GM18870 (cell line): ENCODE results near the gene SPOCK2.
"Not testable (repeated sequence)": the region's sequence is repeated elsewhere in the genome, so short reads cannot be mapped to it uniquely, and the experiment has no call there.

ENCODE experiments used
- ATAC-seq: cut with Tn5 transposase; IDR thresholded peaks from one replicate; pipeline ENCODE4 v1.9.1; 2021; ENCODE audit warnings: moderate library complexity; ENCODE audit not compliant: unreplicated experiment

SPOCK2 gene

DNA sequence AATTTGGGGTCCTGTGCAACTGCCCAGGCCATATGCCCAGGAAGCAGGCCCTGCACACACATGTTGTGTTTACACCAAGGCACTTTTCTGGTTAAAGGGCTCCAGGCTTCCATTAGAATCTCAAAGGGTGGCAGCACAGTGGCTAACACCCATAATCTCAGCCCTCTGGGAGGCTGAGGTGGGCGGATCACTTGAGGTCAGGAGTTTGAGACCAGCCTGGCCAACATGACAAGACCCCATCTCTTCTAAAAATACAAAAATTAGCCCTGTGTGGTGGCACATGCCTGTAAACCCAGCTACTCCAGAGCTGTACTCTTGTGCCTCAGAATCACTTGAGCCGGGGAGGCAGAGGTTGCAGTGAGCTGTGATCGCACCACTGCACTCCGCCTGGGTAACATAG is 53.6 kb downstream of the SPOCK2 start:
- ATAC-seq: no peak

DNA sequence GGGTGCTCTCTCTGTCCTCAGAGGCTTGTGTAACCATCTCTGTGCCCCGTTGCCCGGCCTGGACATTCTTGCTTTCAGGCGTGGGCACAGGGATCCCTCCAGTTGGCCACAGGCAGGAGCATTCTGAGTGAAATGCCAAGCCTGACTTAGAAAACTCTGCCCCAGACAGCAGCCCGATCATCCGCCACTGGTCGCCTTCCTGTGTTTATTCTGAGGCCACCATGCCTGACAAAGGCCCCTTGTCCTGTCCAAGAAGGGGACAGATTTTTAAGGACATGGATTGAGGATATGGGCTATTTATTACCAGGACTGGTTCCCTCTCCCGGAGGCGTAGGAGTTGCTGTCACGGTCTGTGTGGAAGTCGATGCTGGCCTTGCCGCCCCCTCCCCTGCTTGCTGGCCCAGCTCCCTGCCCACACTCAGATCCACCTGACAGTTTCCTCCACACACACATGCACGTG is 54.3 kb downstream of the SPOCK2 start:
- no peak for ATAC-seq

DNA sequence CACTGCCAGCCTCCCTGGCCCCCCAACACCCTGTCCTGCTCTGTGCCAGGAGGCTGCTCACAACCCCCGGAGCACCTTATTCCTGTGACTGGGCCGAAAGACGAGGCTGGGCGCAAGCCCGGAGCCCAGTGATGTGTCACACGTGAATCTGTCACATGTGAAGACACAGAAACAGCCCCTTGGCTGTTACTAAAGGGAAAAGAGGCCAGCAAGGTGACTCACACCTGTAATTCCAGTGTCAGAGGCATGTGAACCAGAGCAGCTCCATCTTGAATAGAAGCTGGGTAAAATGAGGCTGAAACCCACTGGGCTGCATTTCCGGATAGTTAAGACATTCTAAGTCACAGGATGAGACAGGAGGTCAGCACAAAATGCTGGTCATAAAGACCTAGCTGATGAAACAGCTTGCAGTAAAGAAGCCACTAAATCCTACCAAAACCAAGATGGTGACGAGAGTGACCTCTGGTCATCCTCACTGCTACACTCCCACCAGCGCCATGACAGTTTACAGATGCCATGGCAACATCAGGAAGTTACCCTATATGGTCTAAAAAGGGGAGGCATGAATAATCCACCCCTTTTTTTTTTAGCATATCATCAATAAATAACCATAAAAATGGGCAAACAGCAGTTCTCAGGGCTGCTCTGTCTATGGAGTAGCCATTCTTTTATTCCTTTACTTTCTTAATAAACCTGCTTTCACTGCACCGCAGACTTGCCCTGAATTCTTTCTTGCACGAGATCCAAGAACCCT is 55.8 kb downstream of the SPOCK2 start:
- not testable (repeated sequence) for ATAC-seq

DNA sequence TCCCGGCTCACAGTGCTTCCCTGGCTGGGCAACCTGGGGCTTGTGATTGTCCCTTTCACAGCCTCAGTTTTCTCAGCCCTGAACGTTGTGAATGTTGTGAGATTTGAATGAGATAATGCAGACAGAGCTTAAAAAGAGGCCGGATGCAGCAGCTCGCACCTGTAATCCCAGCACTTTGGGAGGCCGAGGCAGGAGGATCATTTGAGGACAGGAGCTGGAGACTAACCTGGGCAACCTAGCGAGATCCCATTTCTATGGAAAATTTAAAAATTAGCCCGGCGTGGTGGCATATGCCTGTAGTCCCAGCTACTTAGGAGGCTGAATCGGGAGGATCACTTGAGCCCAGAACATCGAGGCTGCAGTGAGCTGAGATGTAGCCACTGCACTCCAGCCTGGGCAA is 56.6 kb downstream of the SPOCK2 start:
- no peak for ATAC-seq

DNA sequence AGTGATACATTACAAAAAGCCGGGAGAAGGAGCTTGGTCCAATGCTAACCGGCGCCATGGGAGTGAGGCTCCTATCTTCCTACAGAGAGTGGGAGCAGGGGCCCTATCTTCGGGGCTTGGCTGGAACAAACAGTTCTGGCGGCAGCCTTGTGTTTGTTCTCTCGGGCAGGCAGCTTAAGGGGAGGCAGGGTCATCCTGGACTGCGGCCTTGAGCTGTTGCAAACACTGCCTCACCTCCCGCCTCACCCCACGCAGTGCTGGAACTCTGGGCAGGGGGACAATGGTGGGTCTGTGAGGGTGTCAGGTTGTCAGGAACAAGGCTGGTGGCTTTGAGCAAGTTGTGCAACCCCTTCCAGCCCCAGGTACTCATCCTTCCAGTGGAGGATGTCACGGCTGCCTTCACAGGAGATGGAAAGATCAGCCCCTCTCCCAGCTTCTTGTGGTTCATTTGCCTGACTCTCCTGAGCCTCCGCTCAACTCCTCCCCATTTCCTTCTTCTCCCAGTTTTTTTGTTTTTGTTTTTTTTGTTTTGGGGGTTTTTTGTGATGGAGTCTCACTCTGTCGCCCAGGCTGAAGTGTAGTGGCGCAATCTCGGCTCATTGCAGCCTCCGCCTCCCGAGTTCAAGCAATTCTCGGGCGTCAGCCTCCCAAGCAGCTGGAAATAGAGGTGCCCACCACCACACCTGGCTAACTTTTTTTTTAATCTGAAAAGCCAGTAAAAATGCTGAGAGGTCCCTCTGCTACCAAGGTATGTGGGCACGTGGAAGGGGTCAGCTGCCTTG is 57.4 kb downstream of the SPOCK2 start:
- ATAC-seq: no peak

DNA sequence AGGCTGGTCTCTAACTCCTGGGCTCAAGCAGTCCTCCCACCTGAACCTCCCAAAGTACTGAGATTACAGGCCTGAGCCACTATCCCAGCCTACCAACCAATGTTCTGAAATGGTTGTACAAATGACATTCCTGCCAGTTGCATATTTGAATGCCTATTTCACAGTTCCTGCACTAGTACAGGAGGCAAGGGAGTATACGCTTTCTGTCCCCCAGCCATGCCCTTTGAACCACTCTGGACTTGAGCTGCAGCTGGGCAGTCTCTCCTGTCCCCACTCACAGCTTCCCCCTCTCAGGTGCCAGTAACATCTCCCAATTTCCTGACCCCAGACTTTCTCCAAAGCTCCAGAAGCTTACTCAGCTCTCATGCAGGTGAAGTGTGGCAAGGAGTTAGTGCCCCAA is 58.9 kb downstream of the SPOCK2 start:
- ATAC-seq: no peak

DNA sequence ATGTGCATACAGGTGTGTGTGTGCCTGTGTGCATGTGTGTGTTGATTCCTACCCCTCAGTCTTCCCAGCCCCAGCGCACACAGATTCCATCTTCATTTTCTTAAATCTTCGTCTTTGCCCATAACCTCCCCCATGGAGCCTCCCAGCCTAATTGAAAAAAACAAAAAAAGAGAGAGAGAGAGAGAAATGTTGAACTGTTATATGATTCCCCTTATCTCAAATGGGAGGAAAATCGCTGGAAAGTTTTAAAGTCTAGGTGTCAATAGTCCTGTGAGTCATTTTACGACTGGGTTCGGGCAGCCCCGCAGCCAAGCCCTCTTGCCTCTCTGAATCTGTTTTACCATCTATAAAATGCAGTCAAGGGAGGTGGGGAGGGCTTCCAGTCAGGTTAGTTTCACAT is 60.9 kb downstream of the SPOCK2 start:
- no peak for ATAC-seq

DNA sequence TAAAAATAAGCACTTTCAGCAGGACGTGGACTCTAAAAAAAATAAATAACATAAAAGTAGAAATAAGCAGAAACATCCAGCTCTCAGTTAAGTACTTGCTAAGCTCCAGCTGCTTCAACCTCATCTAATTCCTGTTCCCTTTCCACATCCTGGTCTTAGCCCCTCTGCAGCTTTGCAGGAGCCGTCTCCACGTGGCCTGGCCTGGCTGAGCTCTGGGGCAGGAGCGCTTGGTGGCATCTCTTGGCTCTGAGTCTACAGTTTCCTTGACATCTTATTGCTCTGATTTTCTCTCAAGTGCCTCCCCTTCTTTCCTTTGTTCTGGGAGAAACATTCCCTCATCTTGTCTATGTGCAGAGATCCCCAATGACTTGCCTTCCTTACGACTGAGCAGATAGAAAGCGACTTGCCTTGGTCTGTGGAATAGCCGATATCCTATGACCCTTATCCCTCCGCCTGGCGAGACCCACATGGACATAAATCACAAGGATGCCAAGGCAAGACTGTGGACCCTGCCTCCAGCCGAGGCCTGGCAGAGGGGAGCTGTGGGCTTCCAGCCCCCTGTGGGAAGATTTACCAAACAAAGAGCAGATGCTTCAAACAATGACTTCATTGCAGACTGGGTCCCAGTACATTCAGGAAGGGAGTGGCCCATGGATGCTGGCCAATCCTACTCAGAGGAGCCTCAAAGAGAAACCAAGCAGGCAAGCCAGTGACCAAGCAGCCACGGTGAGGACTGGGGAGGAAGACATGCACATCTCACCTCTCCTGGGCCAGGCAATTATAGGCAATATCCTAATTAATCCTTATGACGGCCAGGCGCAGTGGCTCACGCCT is 61.9 kb downstream of the SPOCK2 start:
- no peak for ATAC-seq

DNA sequence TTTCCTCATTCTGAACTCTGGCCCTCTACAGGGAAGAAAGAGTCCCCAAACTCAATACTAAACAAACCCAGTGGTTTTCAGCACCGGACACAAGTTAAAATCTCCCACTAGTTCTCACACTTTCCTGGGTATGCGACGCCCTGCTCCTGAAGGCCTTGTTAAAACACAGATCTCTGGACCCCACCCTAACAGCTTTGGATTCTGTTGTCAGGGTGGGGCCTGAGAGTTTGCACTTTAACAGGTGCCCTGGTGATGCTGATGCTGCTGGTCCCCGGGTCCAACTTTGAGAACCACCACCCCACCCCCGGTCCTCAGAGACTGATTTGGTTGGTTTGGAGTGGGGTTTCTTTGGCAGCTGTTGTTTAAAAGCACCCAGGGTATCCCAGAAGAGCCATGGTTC is 62.5 kb downstream of the SPOCK2 start:
- no peak for ATAC-seq

DNA sequence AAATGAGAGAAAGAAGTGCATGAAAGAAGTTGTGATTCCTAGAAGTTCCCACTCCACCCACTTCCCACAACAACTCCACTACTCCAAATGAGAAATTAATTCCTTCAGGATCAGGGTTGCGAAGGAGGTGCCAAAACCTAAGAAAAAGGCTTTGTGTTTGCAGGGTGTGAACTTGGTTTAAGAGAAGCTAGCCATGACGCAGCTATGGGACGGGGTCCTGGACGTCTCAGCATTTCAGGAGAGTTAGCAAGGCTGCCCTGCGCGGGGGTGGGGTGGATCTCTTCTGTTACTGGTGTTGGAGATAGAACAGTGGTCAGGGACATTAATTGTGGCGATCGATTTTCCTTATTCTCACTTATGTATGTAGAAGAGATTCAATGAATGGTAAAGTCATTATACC is 63.0 kb downstream of the SPOCK2 start:
- no peak for ATAC-seq

DNA sequence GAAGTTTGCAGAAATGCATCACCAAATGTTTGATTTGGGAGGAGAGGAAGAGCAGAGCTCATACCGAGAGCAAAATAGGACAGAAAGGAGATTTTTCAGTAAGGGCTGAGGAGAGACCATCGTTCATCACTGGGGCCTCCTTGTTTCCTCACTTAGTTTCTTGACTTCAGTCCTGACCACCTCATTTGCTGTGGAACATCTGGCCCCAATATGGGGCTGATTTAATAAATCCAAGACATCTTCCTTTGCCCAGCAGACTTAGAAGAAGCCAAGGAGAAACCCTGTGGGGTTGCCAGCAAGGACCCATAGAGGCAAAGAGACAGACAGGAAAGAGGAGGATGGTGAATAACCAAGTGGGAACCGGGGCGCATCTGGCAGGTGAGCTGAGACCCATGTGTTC is 63.8 kb downstream of the SPOCK2 start:
- no peak for ATAC-seq

DNA sequence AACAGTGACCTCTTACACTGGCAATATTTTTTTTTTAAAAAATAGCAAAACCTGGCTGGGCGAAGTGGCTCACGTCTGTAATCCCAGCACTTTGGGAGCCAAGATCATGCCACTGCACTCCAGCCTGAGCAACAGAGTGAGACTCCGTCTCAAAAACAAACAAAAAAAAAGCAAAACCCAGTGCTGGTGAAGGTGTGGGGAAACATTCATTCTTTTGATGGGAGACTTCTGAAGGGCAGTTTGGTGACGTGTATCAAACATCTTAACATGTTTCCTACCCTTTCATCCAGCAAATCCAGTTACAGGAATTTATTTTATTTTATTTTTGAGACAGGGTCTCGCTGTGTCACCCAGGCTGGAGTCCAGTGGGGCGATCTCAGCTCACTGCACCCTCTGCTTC is 66.1 kb downstream of the SPOCK2 start:
- ATAC-seq: no peak

DNA sequence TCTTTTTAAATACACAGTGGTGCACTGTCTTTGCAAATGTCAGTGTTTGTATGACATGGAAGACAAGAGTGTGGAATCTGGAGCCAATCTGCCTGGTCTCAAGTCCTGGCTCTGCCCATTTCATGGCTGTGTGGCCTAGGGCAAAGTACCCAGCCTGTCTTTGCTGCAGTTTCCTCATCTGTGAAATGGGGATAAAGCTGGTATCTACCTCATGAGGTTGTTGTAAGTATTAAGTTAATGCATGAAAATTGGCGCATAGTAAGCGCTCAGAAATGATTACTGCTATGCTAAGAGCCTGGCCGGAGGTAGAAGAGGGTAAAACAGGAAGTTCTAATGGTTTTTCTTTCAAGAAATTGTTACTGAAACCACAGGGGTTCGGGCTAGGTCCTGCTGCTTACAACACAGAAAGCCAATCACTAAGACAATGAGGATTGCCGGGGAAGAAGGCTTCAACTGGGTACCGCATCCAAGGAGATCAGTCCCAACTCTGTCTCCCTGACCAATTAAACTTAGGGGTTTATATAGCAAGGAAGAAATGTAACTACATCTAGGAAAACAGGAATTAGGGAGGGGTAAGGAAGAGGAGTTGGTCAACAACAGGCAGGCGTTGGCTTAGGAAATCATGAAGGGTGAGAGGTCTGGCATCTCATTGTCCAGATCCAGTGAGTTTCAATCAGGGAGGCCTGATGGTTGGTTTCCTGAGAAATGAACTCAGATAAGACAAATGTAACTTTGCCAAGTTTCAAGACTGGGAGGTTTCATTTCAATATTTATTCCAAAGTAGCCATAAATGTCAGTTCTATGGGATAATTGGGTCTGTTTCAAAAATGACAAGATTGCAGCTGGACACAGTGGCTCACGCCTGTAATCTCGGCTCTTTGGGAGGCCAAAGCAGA is 67.2 kb downstream of the SPOCK2 start:
- ATAC-seq: no peak

DNA sequence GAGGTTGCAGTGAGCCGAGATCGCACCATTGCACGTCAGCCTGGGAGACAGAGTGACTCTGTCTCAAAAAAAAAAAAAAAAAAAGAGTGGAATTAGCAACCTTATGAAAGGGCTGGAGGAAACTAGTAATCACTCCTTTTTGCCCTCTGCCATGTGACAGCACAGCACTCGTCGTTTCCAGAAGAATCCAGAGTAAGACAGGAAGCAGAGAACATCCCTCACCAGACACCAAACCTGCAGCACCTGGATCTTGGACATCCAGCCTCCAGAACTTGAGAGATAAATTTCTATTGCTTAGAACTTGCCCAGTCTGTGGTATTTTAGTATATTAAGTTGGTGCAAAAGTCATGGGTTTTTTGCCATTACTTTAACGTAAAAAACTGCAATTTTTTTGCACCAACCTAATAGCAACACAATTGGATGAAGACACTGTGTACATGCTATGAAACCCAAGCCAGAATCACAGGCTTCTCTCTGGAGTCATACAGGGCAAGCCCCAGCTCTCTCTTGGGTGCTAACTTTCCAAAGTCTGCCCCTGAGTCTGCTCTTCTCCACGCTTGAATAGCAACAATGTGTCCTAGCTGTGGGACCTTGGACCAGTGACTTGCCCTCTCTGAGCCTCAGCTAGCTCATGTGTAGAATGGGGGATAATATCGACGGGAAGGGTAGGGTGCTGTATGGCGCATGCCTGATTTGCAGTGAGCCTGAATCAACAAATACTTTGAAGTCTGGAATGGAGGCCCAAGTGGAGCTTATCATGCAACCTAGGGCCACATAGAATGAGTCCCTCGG is 69.1 kb downstream of the SPOCK2 start:
- no peak for ATAC-seq

DNA sequence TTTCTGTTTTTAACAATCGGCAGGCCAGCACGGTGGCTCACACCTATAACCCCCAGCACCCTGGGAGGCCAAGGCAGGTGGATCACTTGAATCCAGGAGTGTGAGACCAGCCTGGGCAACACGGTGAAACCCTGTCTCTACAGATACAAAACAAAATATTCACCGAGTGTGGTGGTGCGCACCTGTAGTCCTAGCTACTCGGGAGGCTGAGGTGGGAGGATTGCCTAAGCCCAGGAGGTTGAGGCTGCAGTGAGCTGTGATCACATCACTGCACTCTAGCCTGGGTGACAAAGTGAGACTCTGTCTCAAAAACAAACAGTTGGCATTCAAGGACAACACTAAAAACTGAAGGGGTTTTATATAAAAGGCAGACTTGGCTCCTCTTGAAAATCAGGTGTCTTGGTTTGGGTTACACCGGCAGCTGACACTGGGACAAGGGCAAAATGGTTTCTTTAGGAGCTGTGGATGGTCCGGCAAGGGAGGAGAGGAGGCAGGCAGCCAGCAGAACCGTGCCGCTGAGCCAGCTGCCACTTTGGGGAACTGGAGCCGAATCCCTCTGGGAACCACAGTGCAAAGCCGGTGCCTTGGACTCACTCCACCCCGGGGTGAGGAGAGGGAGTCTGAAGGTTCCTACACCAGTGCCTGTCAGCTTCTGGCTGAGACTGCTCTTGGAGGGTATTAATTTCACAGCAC is 71.6 kb downstream of the SPOCK2 start:
- no peak for ATAC-seq

DNA sequence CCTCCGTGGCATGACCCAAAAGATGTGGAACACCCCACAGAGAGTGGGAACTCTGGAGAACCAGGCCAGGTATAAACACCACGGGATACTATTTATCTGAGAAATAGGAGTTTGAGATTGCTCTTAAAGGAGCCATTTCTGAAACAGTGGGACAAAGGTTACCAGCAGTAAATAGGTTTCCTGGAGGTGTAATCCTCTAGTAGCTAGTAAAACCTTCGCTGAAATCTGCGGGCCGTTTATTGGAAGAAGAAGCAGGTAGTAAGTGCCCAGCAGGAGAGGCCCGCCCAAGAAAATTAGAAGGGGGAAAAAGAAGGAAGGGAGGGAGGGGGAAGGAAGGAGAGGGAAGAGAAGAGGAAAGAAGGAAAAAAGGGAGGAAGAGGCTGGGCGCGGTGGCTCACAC is 72.5 kb downstream of the SPOCK2 start:
- no peak for ATAC-seq

DNA sequence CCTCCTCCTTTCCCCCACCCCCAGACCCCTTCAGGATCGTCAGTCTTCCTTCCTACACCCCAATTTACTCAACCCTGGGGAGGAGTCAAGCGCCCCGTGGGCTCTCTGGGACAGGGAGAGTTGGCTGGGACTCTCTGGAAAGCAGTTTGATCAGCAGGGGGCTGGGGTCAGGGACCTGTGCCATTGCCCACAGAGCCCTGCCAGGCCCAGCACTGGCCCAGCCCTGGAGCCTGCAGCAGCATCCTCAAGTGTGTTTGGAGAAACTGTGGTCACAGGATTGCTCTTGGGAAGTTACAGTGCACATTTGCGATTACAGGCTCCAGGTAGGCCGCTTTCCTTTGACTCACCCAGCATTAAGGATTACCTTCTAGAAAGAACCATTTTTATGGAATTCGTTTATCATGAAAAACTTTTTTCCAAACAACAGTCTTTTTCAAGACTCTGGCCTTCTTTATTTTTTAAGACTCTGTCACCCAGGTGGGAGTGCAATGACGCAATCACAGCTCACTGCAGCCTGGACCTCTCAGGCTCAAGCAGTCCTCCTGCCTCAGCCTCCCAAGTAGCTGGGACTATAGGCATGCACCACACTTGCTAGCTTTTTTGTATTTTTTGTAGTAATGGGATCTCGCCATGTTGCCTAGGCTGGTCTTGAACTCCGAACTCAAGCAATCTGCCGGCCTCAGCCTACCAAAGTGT is 73.4 kb downstream of the SPOCK2 start:
- ATAC-seq: no peak

DNA sequence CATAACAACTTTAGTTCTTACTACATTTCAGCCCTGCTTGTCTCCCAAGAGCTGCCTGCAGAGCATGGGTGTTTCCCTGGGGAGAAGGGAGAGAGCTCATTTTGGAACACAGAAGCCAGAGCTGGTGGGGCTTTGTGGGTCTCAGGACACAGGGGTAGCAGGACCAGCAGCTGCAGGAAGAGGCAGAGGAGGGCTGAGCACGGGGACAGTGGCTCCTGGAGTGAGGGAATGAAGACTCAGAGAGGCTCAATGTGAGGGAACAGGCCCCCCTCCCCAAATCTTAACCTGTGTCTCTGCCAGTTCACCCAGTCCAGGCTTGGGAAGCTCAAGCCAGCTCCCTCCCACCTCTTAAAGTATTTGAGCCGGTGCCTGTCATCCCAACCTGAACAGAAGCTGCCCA is 74.2 kb downstream of the SPOCK2 start:
- no peak for ATAC-seq
